A549 (cell line): ENCODE measurements around the gene CTCF. TPM values are rescaled to one million over a fixed set of nuclear protein-coding genes. Genes with fewer than 3 reads are reported as not detected.

Experiments used
- ATAC-seq, 2 experiments: fragments of 200-7000 bp in 1 of 2; fragments of >200 bp in 1 of 2; cut with Nextera tagmentation in 1 of 2; cut with Tn5 transposase in 1 of 2; 3 replicates each; pipeline versions ENCODE4 v1.8.0 to v1.9.1; 2018 to 2020; ENCODE audit warnings: mild to moderate bottlenecking in 1 of 2, moderate library complexity in 1 of 2
- CTCF ChIA-PET: fragments of 300-600 bp; sonication (Branson Sonifier 250); formaldehyde crosslinking; extraction: SDS; loops from one replicate; lab custom pipeline; 2021; ENCODE audit warnings: antibody characterized with exemption, inconsistent platforms; lab: Yijun Ruan, JAX
- POLR2A ChIA-PET: fragments of 350-600 bp; formaldehyde crosslinking; extraction: SDS; loops from one replicate; lab custom pipeline; 2021; ENCODE audit warnings: antibody characterized with exemption, inconsistent platforms; lab: Yijun Ruan, JAX
- DNase-seq, 2 experiments: peaks; one replicate each; pipeline versions ENCODE4 v3.0.0 to v3.0.0-alpha.2; 2011 to 2016; ENCODE audit warnings: low read depth in 1 of 2, low spot score in 1 of 2
- FAIRE-seq: peaks from 2 replicates; lab custom pipeline; 2011; peaks lifted over from hg19 to GRCh38; lab: Jason Lieb, UNC
- H3K27ac ChIP-seq, 2 experiments: fragments of >200 bp; sonication (Bioruptor Twin); formaldehyde crosslinking; 3 replicates each; pipeline ENCODE4 v1.5.1; 2016 to 2017
- H3K4me1 ChIP-seq: fragments of >200 bp; sonication (Bioruptor Twin); formaldehyde crosslinking; 3 replicates; pipeline ENCODE4 v1.6.1; 2016
- H3K4me2 ChIP-seq: fragments of >200 bp; sonication (Bioruptor Twin); formaldehyde crosslinking; 3 replicates; pipeline ENCODE4 v1.6.1; 2016
- H3K4me3 ChIP-seq: fragments of >200 bp; sonication (Bioruptor Twin); formaldehyde crosslinking; 3 replicates; pipeline ENCODE4 v1.5.1; 2016
- H3K9me3 ChIP-seq: fragments of >200 bp; sonication (Bioruptor Twin); formaldehyde crosslinking; 3 replicates; pipeline ENCODE4 v1.6.1; 2016
- ATOH8 ChIP-seq: fragments of 250-450 bp; sonication (Bioruptor Pico); IDR thresholded peaks from 2 replicates; pipeline ENCODE4 v1.5.0; 2020; ENCODE audit warnings: low read depth, mild to moderate bottlenecking, moderate library complexity
- CBX2 ChIP-seq: fragments of 200-600 bp; sonication (generic); IDR thresholded peaks from 2 replicates; pipeline ENCODE4 v1.6.1; 2016; ENCODE audit warnings: low read depth, mild to moderate bottlenecking, borderline replicate concordance
- CHD2 ChIP-seq: fragments of 150-350 bp; IDR thresholded peaks from 2 replicates; pipeline ENCODE4 v1.6.1; 2014; ENCODE audit warnings: low read length; ENCODE audit not compliant: partially characterized antibody
- CHD4 ChIP-seq: fragments of 200-600 bp; sonication (generic); IDR thresholded peaks from 2 replicates; pipeline ENCODE4 v1.6.1; 2016; ENCODE audit warnings: antibody characterized with exemption, mild to moderate bottlenecking, borderline replicate concordance
- CTCF ChIP-seq: fragments of >200 bp; sonication (Bioruptor Twin); formaldehyde crosslinking; IDR thresholded peaks from 3 replicates; pipeline ENCODE4 v1.5.1; 2016
- EHF ChIP-seq: fragments of 250-450 bp; sonication (Bioruptor Pico); IDR thresholded peaks from 2 replicates; pipeline ENCODE4 v1.5.0; 2020; ENCODE audit warnings: mild to moderate bottlenecking
- ELK1 ChIP-seq: fragments of 150-350 bp; IDR thresholded peaks from 2 replicates; pipeline ENCODE4 v1.6.1; 2014; ENCODE audit warnings: low read depth, mild to moderate bottlenecking, low read length
- EP300 ChIP-seq, 2 experiments: fragments of >200 bp; sonication (Bioruptor Twin); formaldehyde crosslinking; IDR thresholded peaks; 2 replicates in 1 of 2; 3 replicates in 1 of 2; pipeline ENCODE4 v1.6.1; 2016 to 2017
- ESRRA ChIP-seq: fragments of 150-350 bp; IDR thresholded peaks from 2 replicates; pipeline ENCODE4 v1.6.1; 2014; ENCODE audit warnings: mild to moderate bottlenecking, low read length, borderline replicate concordance
- FOSB ChIP-seq: fragments of 250-450 bp; sonication (Bioruptor Pico); IDR thresholded peaks from 2 replicates; pipeline ENCODE4 v1.5.0; 2020; ENCODE audit warnings: mild to moderate bottlenecking, moderate library complexity
- FOSL2 ChIP-seq, 2 experiments: fragments of 450-650 bp in 1 of 2; fragments of >200 bp in 1 of 2; sonication (Bioruptor Twin) in 1 of 2; formaldehyde crosslinking; IDR thresholded peaks; 2 replicates each; pipeline versions ENCODE4 v1.5.0 to v1.6.1; 2016 to 2020; ENCODE audit warnings: mild to moderate bottlenecking in 1 of 2, moderate library complexity in 1 of 2
- FOXS1 ChIP-seq: fragments of 250-450 bp; sonication (Bioruptor Pico); IDR thresholded peaks from 2 replicates; pipeline ENCODE4 v1.5.0; 2020; ENCODE audit warnings: mild to moderate bottlenecking, moderate library complexity
- GATA3 ChIP-seq: IDR thresholded peaks from 2 replicates; pipeline ENCODE4 v1.6.1; 2012; ENCODE audit warnings: borderline replicate concordance
- HDAC2 ChIP-seq: fragments of 200-600 bp; sonication (generic); IDR thresholded peaks from 2 replicates; pipeline ENCODE4 v1.6.1; 2016
- HOXA7 ChIP-seq: fragments of 250-450 bp; sonication (Bioruptor Pico); IDR thresholded peaks from 2 replicates; pipeline ENCODE4 v1.5.0; 2020; ENCODE audit warnings: mild to moderate bottlenecking, moderate library complexity
- HOXB13 ChIP-seq: fragments of 250-450 bp; sonication (Bioruptor Pico); IDR thresholded peaks from 2 replicates; pipeline ENCODE4 v1.5.0; 2020; ENCODE audit warnings: low read depth, mild to moderate bottlenecking, moderate library complexity
- HOXB5 ChIP-seq: fragments of 250-450 bp; sonication (Bioruptor Pico); IDR thresholded peaks from 2 replicates; pipeline ENCODE4 v1.5.0; 2020; ENCODE audit warnings: mild to moderate bottlenecking, moderate library complexity
- MAX ChIP-seq: IDR thresholded peaks from 2 replicates; pipeline ENCODE4 v1.6.1; 2012
- MAZ ChIP-seq: fragments of 150-350 bp; IDR thresholded peaks from 2 replicates; pipeline ENCODE4 v1.6.1; 2014; ENCODE audit warnings: antibody characterized with exemption, low read depth, low read length, borderline replicate concordance
- MYC ChIP-seq: IDR thresholded peaks from 2 replicates; pipeline ENCODE4 v1.6.1; 2012; ENCODE audit warnings: mild to moderate bottlenecking, inconsistent platforms, low read length, improper control_type of control experiment, borderline replicate concordance
- NFE2L2 ChIP-seq: fragments of 150-350 bp; conservative IDR thresholded peaks from 2 replicates; pipeline ENCODE4 v1.6.1; 2014; ENCODE audit warnings: low read length
- NPAS2 ChIP-seq: fragments of 250-450 bp; sonication (Bioruptor Pico); IDR thresholded peaks from 2 replicates; pipeline ENCODE4 v1.8.0; 2022; ENCODE audit warnings: mild to moderate bottlenecking, moderate library complexity, borderline replicate concordance
- PBX3 ChIP-seq: IDR thresholded peaks from 2 replicates; pipeline ENCODE4 v1.6.1; 2012
- RAD21 ChIP-seq, 2 experiments: fragments of >200 bp in 1 of 2; sonication (Bioruptor Twin) in 1 of 2; formaldehyde crosslinking in 1 of 2; IDR thresholded peaks in 1 of 2; conservative IDR thresholded peaks in 1 of 2; 2 replicates in 1 of 2; 3 replicates in 1 of 2; pipeline ENCODE4 v1.6.1; 2012 to 2018; ENCODE audit warnings: inconsistent platforms in 1 of 2
- RFX5 ChIP-seq: fragments of 450-650 bp; IDR thresholded peaks from 2 replicates; pipeline ENCODE4 v1.7.1; 2014; ENCODE audit warnings: antibody characterized with exemption, mild to moderate bottlenecking, moderate library complexity
- SREBF2 ChIP-seq: fragments of 450-650 bp; IDR thresholded peaks from 2 replicates; pipeline ENCODE4 v1.6.1; 2014; ENCODE audit warnings: mild to moderate bottlenecking, moderate library complexity
- TP53 ChIP-seq: fragments of 250-450 bp; sonication (Bioruptor Pico); IDR thresholded peaks from 2 replicates; pipeline ENCODE4 v1.5.0; 2021; ENCODE audit warnings: mild to moderate bottlenecking, moderate library complexity
- ZFP36 ChIP-seq: fragments of 450-650 bp; IDR thresholded peaks from 2 replicates; pipeline ENCODE4 v1.6.1; 2014; ENCODE audit warnings: borderline replicate concordance; ENCODE audit not compliant: partially characterized antibody
- WGBS: methylation state at CpG from one replicate; pipeline ENCODE4 v1.1.6; 2017; ENCODE audit errors: missing lambda C conversion rate; 5-methylcytosine and 5-hydroxymethylcytosine counted together
- polyA plus RNA-seq, 4 experiments: library from polyadenylated mRNA; depleted of rRNA in 3 of 4; stranded (reverse); fragments of >200 nt; fragmentation: RNase III in 1 of 4; extraction: RNeasy Plus Mini Kit Qiagen cat#74134 plus additional on column Dnase treatment in 1 of 4; gene quantifications; 2 replicates in 3 of 4; 3 replicates in 1 of 4; pipeline ENCODE4 v1.2.3, GENCODE V29; 2011 to 2017
- TF ChIP-seq, protein P1 (sequence below): fragments of 450-650 bp; IDR thresholded peaks from 2 replicates; pipeline ENCODE4 v1.6.1; 2014; ENCODE audit warnings: antibody characterized with exemption

CTCF gene
- polyA plus RNA-seq, 2 of the 4 experiments (the other 2 are of a cell fraction) = 42.5 to 58.4 TPM

GRCh38 chr16:67675579-67675935, 113.2 kb downstream of the CTCF start:
- no peak overlapping the region for H3K27ac ChIP-seq
- FAIRE-seq (no peak), ATAC-seq (no peak)
- H3K9me3 ChIP-seq = no peaks in the 10 kb centered on the region
- H3K4me3 ChIP-seq = no peak overlapping the region
- CTCF ChIA-PET = interaction anchor here (0.6 to 16.7 kb wide), 3 partner anchors 8 to 154 kb away, joined by 3 to 174 read pairs (median 3); no protein-coding TSS in a partner anchor
- TF ChIP-seq, protein P1, sequence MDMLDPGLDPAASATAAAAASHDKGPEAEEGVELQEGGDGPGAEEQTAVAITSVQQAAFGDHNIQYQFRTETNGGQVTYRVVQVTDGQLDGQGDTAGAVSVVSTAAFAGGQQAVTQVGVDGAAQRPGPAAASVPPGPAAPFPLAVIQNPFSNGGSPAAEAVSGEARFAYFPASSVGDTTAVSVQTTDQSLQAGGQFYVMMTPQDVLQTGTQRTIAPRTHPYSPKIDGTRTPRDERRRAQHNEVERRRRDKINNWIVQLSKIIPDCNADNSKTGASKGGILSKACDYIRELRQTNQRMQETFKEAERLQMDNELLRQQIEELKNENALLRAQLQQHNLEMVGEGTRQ = no peak
- no peak for TF ChIP-seq EP300 (IDR thresholded peaks at IDR 0.05)
- TF ChIP-seq, all 56 proteins: peak for 0
- 94% methylated on average over 17 of the region's 17 CpGs for WGBS
- no peak for DNase-seq
- POLR2A ChIA-PET = no interaction called here
- H3K4me1 ChIP-seq = no peaks in the 10 kb centered on the region
- no peak overlapping the region for H3K4me2 ChIP-seq

DNA sequence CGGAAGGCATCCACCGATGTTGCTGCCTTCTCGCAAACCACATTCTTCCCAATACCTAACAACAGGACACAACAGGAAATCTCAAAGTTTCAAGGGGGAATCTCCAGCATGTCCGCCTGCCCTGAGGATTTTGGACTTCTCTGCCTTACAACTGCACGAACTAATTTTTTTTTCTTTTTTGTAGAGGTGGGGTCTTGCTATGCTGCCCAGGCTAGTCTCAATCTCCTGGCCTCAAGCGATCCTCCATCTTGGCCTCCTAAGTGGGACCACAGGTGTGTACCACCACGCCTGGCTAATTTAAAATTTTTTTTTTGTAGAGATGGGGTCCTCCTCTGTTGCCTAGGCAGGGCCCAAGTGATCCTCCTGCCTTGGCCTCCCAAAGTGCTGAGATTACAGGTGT, 113.7 kb downstream of the CTCF start:
- DNase-seq (no peak), FAIRE-seq (no peak), ATAC-seq (no peak)
- H3K4me3 ChIP-seq = no peak overlapping the region
- TF ChIP-seq EHF (CRISPR knock-in tag) = no peak
- no peak for TF ChIP-seq NFE2L2
- TF ChIP-seq TP53 (CRISPR knock-in tag) = no peak
- no peak for TF ChIP-seq ESRRA
- TF ChIP-seq MYC = no peak
- TF ChIP-seq, protein P1 = no peak
- TF ChIP-seq MAX = no peak
- TF ChIP-seq ZFP36 = no peak
- TF ChIP-seq RFX5 = no peak
- TF ChIP-seq FOSL2 (IDR thresholded peaks at IDR 0.05) = no peak
- no peak for TF ChIP-seq FOSL2 (CRISPR knock-in tag; IDR thresholded peaks at IDR 0.05)
- no peak for TF ChIP-seq GATA3
- TF ChIP-seq HDAC2 = no peak
- no peak for TF ChIP-seq FOSB
- no peak for TF ChIP-seq HOXB5 (CRISPR knock-in tag)
- TF ChIP-seq NPAS2 (CRISPR knock-in tag) = no peak
- no peak for TF ChIP-seq FOXS1
- no peak for TF ChIP-seq PBX3
- no peak for TF ChIP-seq MAZ
- 91% methylated on average over 7 of the region's 7 CpGs for WGBS
- ChIA-PET CTCF (interaction anchor here (0.6 to 16.7 kb wide), 5 partner anchors 8 to 155 kb away, joined by 3 to 174 read pairs (median 5); no protein-coding TSS in a partner anchor), POLR2A (no interaction called here)
- no peaks in the 10 kb centered on the region for H3K4me1 ChIP-seq
- H3K4me2 ChIP-seq = no peak overlapping the region
- no peak overlapping the region for H3K27ac ChIP-seq
- H3K9me3 ChIP-seq = no peaks in the 10 kb centered on the region

DNA sequence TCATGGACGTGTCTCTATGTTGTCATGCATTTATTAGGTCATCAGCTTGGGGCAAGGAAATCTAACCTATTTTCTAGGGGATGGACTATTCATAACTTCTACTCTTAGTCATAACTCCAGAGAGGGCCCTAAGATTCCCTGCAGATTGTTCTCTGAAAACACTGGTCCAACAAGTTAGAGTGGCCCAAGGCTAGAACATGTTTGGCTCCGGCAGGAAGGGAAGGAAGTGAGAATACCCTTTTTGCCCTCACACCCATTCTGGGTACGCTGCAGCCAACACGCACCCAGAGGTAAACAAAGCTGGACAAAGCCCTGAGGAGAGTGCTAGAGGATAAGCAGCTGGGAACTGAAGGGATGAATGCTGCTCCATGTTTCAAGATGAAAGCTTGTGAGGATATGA, 114.2 kb downstream of the CTCF start:
- 82% methylated on average over 4 of the region's 4 CpGs for WGBS
- Histone ChIP-seq H3K4me3 (no peak overlapping the region), H3K27ac (no peak overlapping the region), H3K9me3 (no peaks in the 10 kb centered on the region), H3K4me1 (no peaks in the 10 kb centered on the region), H3K4me2 (no peak overlapping the region)
- ChIA-PET CTCF (interaction anchor here (0.6 to 16.7 kb wide), 8 partner anchors 8 to 295 kb away, joined by 3 to 174 read pairs (median 4); no protein-coding TSS in a partner anchor), POLR2A (no interaction called here)
- ATAC-seq (no peak), DNase-seq (no peak), FAIRE-seq (no peak)
- TF ChIP-seq ATOH8 (CRISPR knock-in tag) = no peak
- no peak for TF ChIP-seq CTCF
- no peak for TF ChIP-seq ESRRA
- no peak for TF ChIP-seq HOXA7 (CRISPR knock-in tag)
- TF ChIP-seq RAD21 (conservative IDR thresholded peaks at IDR 0.05 in 1 of 2, IDR thresholded peaks at IDR 0.05 in 1 of 2) = no peak
- TF ChIP-seq HOXB13 (CRISPR knock-in tag) = no peak
- TF ChIP-seq CBX2 = no peak
- no peak for TF ChIP-seq CHD4
- TF ChIP-seq ELK1 = no peak
- no peak for TF ChIP-seq SREBF2
- TF ChIP-seq CHD2 = no peak
